DMS114 treated with DMSO at 0.1 percent for 48 hours (cell line): ENCODE results near the gene XRRA1.
"Not testable (repeated sequence)": the region's sequence is repeated elsewhere in the genome, so short reads cannot be mapped to it uniquely, and the experiment has no call there.

ENCODE experiments used
- DNase-seq: peaks from one replicate; lab custom pipeline; 2025; ENCODE audit not compliant: unreplicated experiment; lab: John Stamatoyannopoulos, UW

Gene XRRA1

GRCh38 chr11:74948898-74949752 is at the start of gene XRRA1, which contains the start of gene SPCS2:
Gene XRRA1 (minus strand): TSS chr11:74949091. CDS start chr11:74940878, 8,213 bp downstream.
Gene SPCS2 (plus strand): TSS chr11:74949266. CDS start chr11:74949286, 20 bp downstream.
- DNase-seq, result peak; percentile 94

GRCh38 chr11:74992852-74993251 is 44.0 kb upstream of the XRRA1 start:
- no peak for DNase-seq

GRCh38 chr11:74990941-74991340 is 42.0 kb upstream of the XRRA1 start:
- DNase-seq, result no peak

GRCh38 chr11:74990150-74990549 is 41.3 kb upstream of the XRRA1 start:
- not testable (repeated sequence) for DNase-seq

- no peak for DNase-seq
Observed at GRCh38 chr11:74989260-74989638, 40.4 kb upstream of the XRRA1 start.

- DNase-seq, result peak; percentile 59
Observed at GRCh38 chr11:74988541-74989259, 39.8 kb upstream of the XRRA1 start, which contains the start of gene NEU3. Gene NEU3 (plus strand): TSS chr11:74988933. CDS start chr11:74989061, 128 bp downstream.

- DNase-seq, result no peak
Observed at GRCh38 chr11:74984730-74985129, 35.8 kb upstream of the XRRA1 start.

- no peak for DNase-seq
Observed at GRCh38 chr11:74984070-74984469, 35.2 kb upstream of the XRRA1 start.

- DNase-seq, result no peak
Observed at GRCh38 chr11:74981888-74982287, 33.0 kb upstream of the XRRA1 start.

- DNase-seq, result no peak
Observed at GRCh38 chr11:74980634-74981033, 31.7 kb upstream of the XRRA1 start.

- DNase-seq, result no peak
Observed at GRCh38 chr11:74978041-74978440, 29.1 kb upstream of the XRRA1 start.

GRCh38 chr11:74971424-74971823 is 22.5 kb upstream of the XRRA1 start:
- no peak for DNase-seq

- no peak for DNase-seq
Observed at GRCh38 chr11:74970852-74971395, 22.0 kb upstream of the XRRA1 start.

GRCh38 chr11:74966651-74967050 is 17.8 kb upstream of the XRRA1 start:
- no peak for DNase-seq

GRCh38 chr11:74960128-74960527 is 11.2 kb upstream of the XRRA1 start:
- DNase-seq, result not testable (repeated sequence)

- no peak for DNase-seq
Observed at GRCh38 chr11:74957937-74958629, 9.2 kb upstream of the XRRA1 start.

- no peak for DNase-seq
Observed at GRCh38 chr11:74956397-74957015, 7.6 kb upstream of the XRRA1 start.

- no peak for DNase-seq
Observed at GRCh38 chr11:74954199-74954598, 5.3 kb upstream of the XRRA1 start.

GRCh38 chr11:74953451-74953850 is 4.6 kb upstream of the XRRA1 start:
- DNase-seq, result no peak

GRCh38 chr11:74952752-74953151 is 3.9 kb upstream of the XRRA1 start:
- DNase-seq, result no peak

GRCh38 chr11:74951226-74951625 is 2.3 kb upstream of the XRRA1 start:
- no peak for DNase-seq
